HCT116 (cell line): ENCODE data around the gene STXBP5L.

Experiments used
- CTCF ChIP-seq, 3 experiments: fragments of 200-600 bp in 1 of 3; sonication (generic) in 1 of 3; IDR thresholded peaks in 2 of 3; conservative IDR thresholded peaks in 1 of 3; 2 replicates each; pipeline ENCODE4 v1.5.1; 2012 to 2017; ENCODE audit warnings: low read depth in 2 of 3, low read length in 2 of 3, antibody characterized with exemption in 1 of 3, borderline replicate concordance in 1 of 3, control low read depth in 1 of 3, mild to moderate bottlenecking in 1 of 3, mixed read lengths in 1 of 3, mixed run types in 1 of 3, moderate library complexity in 1 of 3; ENCODE audit not compliant: insufficient read depth in 1 of 3
- EZH2 ChIP-seq: fragments of 200-600 bp; sonication (generic); IDR thresholded peaks from 2 replicates; pipeline ENCODE4 v1.6.1; 2017; ENCODE audit warnings: antibody characterized with exemption, mixed run types

GRCh38 chr3:121243208-121243607 lies 335.2 kb downstream of the STXBP5L start:
- TF ChIP-seq CTCF (IDR thresholded peaks at IDR 0.05 in 2 of 3, conservative IDR thresholded peaks at IDR 0.05 in 1 of 3; ENCODE audit: borderline replicate concordance in 1 of 3, insufficient read depth in 1 of 3, low read depth in 2 of 3, low read length in 2 of 3) (no peak), EZH2 (no peak)
